GM19035 (cell line): Measurements from ENCODE around the gene CNNM2.

ENCODE experiments used
- ATAC-seq: cut with Tn5 transposase; IDR thresholded peaks from one replicate; pipeline ENCODE4 v1.9.1; 2021; ENCODE audit not compliant: unreplicated experiment

The CNNM2 gene

GRCh38 chr10:102917962-102918816, at the start of gene CNNM2:
CNNM2 (plus strand) TSS chr10:102918294; CDS start chr10:102918481, 187 bp downstream.
- peak; percentile 84 for ATAC-seq

- no peak for ATAC-seq
These were observed 49.2 kb upstream of the CNNM2 start for GRCh38 chr10:102868911-102869257.

- ATAC-seq, result no peak
These were observed 48.6 kb upstream of the CNNM2 start, which contains the start of gene AS3MT for GRCh38 chr10:102869258-102870198. AS3MT (plus strand) TSS chr10:102869470; CDS start chr10:102869593, 123 bp downstream.

- ATAC-seq, result no peak
These were observed 47.9 kb upstream of the CNNM2 start for GRCh38 chr10:102870221-102870620.

GRCh38 chr10:102872163-102872562, 45.9 kb upstream of the CNNM2 start:
- no peak for ATAC-seq

- ATAC-seq, result no peak
These were observed 41.3 kb upstream of the CNNM2 start for GRCh38 chr10:102876747-102877153.

GRCh38 chr10:102878629-102879028, 39.5 kb upstream of the CNNM2 start:
- ATAC-seq, result no peak

- ATAC-seq, result no peak
These were observed 37.8 kb upstream of the CNNM2 start for GRCh38 chr10:102880256-102880655.

- no peak for ATAC-seq
These were observed 30.0 kb upstream of the CNNM2 start for GRCh38 chr10:102888048-102888447.

GRCh38 chr10:102894466-102895213, 23.5 kb upstream of the CNNM2 start:
- ATAC-seq, result no peak

GRCh38 chr10:102900006-102900405, 18.1 kb upstream of the CNNM2 start:
- no peak for ATAC-seq

- no peak for ATAC-seq
These were observed 13.7 kb upstream of the CNNM2 start for GRCh38 chr10:102904346-102904745.

- ATAC-seq, result no peak
These were observed 11.6 kb upstream of the CNNM2 start for GRCh38 chr10:102906507-102906906.

GRCh38 chr10:102914781-102915180, 3.3 kb upstream of the CNNM2 start:
- ATAC-seq, result no peak

GRCh38 chr10:102916173-102916572, 1.9 kb upstream of the CNNM2 start:
- no peak for ATAC-seq

- ATAC-seq, result peak; percentile 48
These were observed 656 bp upstream of the CNNM2 start for GRCh38 chr10:102917314-102917961.

- peak; percentile 3 for ATAC-seq
These were observed 737 bp downstream of the CNNM2 start for GRCh38 chr10:102918817-102919245.

GRCh38 chr10:102919246-102919959, 1.3 kb downstream of the CNNM2 start:
- no peak for ATAC-seq

- no peak for ATAC-seq
These were observed 2.1 kb downstream of the CNNM2 start for GRCh38 chr10:102919992-102920739.
